ENCODE data around the gene CNOT3. TPM values are rescaled to one million over a fixed set of nuclear protein-coding genes. Genes with fewer than 3 reads are reported as not detected.

CNOT3 gene
- total RNA-seq, 1 experiment from 2014 or later, result 91.2 TPM

DNA sequence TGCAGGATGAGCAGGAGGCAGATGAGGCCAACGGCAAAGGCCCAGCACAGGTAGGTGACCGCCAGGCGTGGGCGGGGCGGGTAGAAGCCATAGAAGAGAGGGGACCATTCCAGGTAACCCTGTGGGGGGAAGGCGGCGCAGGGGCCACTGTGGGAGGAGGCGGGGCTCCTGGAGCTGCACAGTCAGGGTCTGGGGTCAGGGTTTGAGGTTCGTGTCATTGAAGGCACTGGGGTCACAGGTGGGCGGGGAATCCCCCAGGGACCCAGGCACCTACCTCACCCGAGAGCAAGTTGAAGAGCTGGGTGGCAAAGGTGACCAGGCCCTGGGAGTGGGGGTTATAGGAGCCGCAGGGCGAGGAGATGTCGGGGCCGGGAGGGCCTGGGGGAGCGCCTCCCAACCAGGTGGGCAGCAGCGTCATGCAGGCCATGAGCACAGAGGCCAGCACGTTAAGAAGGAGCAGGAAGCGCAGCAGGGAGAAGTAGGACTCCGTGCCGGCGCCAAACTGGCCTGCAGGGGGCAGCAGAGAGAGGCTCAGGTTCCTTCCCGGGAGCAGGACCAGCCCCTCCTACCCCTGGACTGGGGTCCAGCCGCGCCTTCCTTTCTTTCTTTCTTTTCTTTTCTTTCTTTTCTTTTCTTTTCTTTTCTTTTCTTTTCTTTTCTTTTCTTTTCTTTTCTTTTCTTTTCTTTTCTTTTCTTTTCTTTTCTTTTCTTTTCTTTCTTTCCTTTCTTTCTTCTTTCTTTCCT, 30.8 kb downstream of the CNOT3 start:
- H3K4ac ChIP-seq (ENCODE audit: low read depth, low read length), result no peak overlapping the region
- no peak overlapping the region for H3K4me2 ChIP-seq (ENCODE audit: insufficient read depth, insufficient read length, low read length)
- DNase-seq, result peak; percentile 95
- H3K79me2 ChIP-seq (ENCODE audit: insufficient read depth, low read length), result no peaks in the 10 kb centered on the region
- peaks cover 0 to 3% of the 10 kb centered on the region in 2 experiments; a peak in 1 of 5 replicates for H3K9me3 Mint-ChIP-seq
- H2BK5ac ChIP-seq (ENCODE audit: insufficient read length, low read length), result no peak overlapping the region
- H4K20me1 ChIP-seq (ENCODE audit: control insufficient read depth, insufficient read depth, insufficient read length), result no peaks in the 10 kb centered on the region
- H3K23me2 ChIP-seq (ENCODE audit: insufficient read length, low read depth, low read length, poor library complexity, severe bottlenecking), result peaks cover 8% of the 10 kb centered on the region
- H3K14ac ChIP-seq (ENCODE audit: insufficient read depth, low read length), result no peak overlapping the region
- peaks cover 0 to 5% (median 0%) of the 10 kb centered on the region in 3 experiments; a peak in 2 of 7 replicates for H3K36me3 Mint-ChIP-seq (ENCODE audit: insufficient read depth in 1 of 3, low read depth in 3 of 3)
- no peak overlapping the region for H2BK15ac ChIP-seq (ENCODE audit: low read depth, low read length)
- no peak overlapping the region for H2AFZ ChIP-seq (ENCODE audit: low read length)
- no peak overlapping the region for H2AK5ac ChIP-seq (ENCODE audit: insufficient read length, low read length)
- H3K27ac Mint-ChIP-seq, result no peak overlapping the region
- TF ChIP-seq, protein P1, sequence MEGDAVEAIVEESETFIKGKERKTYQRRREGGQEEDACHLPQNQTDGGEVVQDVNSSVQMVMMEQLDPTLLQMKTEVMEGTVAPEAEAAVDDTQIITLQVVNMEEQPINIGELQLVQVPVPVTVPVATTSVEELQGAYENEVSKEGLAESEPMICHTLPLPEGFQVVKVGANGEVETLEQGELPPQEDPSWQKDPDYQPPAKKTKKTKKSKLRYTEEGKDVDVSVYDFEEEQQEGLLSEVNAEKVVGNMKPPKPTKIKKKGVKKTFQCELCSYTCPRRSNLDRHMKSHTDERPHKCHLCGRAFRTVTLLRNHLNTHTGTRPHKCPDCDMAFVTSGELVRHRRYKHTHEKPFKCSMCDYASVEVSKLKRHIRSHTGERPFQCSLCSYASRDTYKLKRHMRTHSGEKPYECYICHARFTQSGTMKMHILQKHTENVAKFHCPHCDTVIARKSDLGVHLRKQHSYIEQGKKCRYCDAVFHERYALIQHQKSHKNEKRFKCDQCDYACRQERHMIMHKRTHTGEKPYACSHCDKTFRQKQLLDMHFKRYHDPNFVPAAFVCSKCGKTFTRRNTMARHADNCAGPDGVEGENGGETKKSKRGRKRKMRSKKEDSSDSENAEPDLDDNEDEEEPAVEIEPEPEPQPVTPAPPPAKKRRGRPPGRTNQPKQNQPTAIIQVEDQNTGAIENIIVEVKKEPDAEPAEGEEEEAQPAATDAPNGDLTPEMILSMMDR (conservative IDR thresholded peaks at IDR 0.05), result peak; percentile 86
- no CpG with 5 or more reads among the region's 25 CpGs for WGBS (ENCODE audit: extremely low coverage, insufficient read length, low lambda C conversion rate)
- H3T11ph ChIP-seq (ENCODE audit: low read length), result no peak overlapping the region
- peaks cover 18 to 31% of the 10 kb centered on the region in 2 experiments for H3K4me1 Mint-ChIP-seq
- no peak overlapping the region for H3K56ac ChIP-seq (ENCODE audit: insufficient read length, low read depth, low read length)
- peak overlapping the region; percentile 21 for H3K18ac ChIP-seq (ENCODE audit: insufficient read length, low read depth, low read length)
- no peaks in the 10 kb centered on the region for H3K4me1 ChIP-seq (ENCODE audit: insufficient read depth, low read length)
- H3K27ac ChIP-seq (ENCODE audit: insufficient read length, low read depth, low read length), result no peak overlapping the region
- no peak overlapping the region for H3K9ac ChIP-seq (ENCODE audit: extremely low read depth, insufficient read length, low read length)
- no peak overlapping the region for H3K23ac ChIP-seq (ENCODE audit: insufficient read length, low read depth, low read length)
- H3K9me3 ChIP-seq (ENCODE audit: control insufficient read depth, low read depth, low read length), result no peaks in the 10 kb centered on the region
- no peak overlapping the region for H2BK20ac ChIP-seq (ENCODE audit: low read depth, low read length, poor library complexity, severe bottlenecking)
- no peaks in the 10 kb centered on the region for H3K27me3 ChIP-seq (ENCODE audit: insufficient read depth, low read length)
- H3K27me3 Mint-ChIP-seq (ENCODE audit: low read depth), result peaks cover 24% of the 10 kb centered on the region
- no peak overlapping the region for H3K4me3 Mint-ChIP-seq
- H4K91ac ChIP-seq (ENCODE audit: insufficient read length, low read depth, low read length), result no peak overlapping the region
- H4K8ac ChIP-seq (replicated peaks; ENCODE audit: insufficient read length, low read depth, low read length), result no peak overlapping the region
- no peak overlapping the region for H2BK120ac ChIP-seq (ENCODE audit: low read depth, low read length, poor library complexity, severe bottlenecking)
- H3K79me1 ChIP-seq (ENCODE audit: insufficient read depth, low read depth, low read length, poor library complexity, severe bottlenecking), result no peaks in the 10 kb centered on the region
- H4K5ac ChIP-seq (ENCODE audit: insufficient read length, low read depth, low read length), result no peak overlapping the region
- no peak overlapping the region for H2BK12ac ChIP-seq (ENCODE audit: insufficient read length, low read depth, low read length)

Measured in H9 (cell line).